ENCODE measurements around the gene ZNF44. TPM values are rescaled to one million over a fixed set of nuclear protein-coding genes. Genes with fewer than 3 reads are reported as not detected.

Gene ZNF44
- total and polyA plus RNA-seq, 2 of the 13 experiments (the other 11 are each of a cell fraction or from before 2014, with no cell fraction given) = 6.9 to 15.7 TPM

DNA sequence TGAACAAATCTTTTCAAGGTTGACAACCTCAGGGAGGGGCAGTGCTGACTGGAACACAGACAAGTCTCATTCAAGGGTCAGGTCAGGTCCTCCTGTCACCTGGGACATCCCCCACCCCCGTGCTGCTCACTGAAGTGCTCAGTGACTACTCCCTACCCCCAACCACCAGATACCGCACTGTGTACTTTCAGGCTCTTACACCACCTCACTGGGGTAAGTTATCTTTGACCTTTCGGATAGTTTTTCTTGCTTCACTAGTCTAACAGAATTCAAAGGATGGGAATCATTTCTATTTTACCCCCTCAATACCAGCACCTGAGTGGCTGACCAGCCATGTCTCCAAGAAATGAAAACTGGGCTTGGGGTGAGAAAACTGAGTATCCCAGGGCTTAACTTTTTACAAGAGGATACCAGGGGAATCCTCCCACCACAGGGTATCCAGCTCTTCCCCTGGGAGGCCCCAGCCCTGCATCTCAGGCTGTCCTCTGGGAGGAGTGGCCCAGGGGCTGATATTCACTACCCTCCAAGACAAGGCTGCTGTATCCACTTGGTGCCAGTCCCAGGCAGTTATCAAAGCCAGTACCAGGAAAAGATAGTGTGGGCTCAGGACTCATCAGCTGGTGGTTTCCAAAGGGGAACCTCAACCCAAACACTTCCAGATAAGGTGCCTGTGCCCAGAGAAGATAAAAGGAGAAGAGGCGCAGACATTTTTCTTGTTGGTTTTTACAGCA lies 36.7 kb upstream of the ZNF44 start (continued):
- TF ChIP-seq, protein P1, sequence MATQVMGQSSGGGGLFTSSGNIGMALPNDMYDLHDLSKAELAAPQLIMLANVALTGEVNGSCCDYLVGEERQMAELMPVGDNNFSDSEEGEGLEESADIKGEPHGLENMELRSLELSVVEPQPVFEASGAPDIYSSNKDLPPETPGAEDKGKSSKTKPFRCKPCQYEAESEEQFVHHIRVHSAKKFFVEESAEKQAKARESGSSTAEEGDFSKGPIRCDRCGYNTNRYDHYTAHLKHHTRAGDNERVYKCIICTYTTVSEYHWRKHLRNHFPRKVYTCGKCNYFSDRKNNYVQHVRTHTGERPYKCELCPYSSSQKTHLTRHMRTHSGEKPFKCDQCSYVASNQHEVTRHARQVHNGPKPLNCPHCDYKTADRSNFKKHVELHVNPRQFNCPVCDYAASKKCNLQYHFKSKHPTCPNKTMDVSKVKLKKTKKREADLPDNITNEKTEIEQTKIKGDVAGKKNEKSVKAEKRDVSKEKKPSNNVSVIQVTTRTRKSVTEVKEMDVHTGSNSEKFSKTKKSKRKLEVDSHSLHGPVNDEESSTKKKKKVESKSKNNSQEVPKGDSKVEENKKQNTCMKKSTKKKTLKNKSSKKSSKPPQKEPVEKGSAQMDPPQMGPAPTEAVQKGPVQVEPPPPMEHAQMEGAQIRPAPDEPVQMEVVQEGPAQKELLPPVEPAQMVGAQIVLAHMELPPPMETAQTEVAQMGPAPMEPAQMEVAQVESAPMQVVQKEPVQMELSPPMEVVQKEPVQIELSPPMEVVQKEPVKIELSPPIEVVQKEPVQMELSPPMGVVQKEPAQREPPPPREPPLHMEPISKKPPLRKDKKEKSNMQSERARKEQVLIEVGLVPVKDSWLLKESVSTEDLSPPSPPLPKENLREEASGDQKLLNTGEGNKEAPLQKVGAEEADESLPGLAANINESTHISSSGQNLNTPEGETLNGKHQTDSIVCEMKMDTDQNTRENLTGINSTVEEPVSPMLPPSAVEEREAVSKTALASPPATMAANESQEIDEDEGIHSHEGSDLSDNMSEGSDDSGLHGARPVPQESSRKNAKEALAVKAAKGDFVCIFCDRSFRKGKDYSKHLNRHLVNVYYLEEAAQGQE (IDR thresholded peaks at IDR 0.05; ENCODE audit: borderline replicate concordance in 1 of 2, low read depth in 1 of 2, low read length in 2 of 2) = no peak
- TF ChIP-seq ZNF558 (CRISPR knock-in tag; IDR thresholded peaks at IDR 0.05; ENCODE audit: borderline replicate concordance) (no peak), PCBP2 (optimal IDR thresholded peaks at IDR 0.05; ENCODE audit: low read depth, low read length, poor library complexity, severe bottlenecking) (no peak), TBL1XR1 (IDR thresholded peaks at IDR 0.05; ENCODE audit: borderline replicate concordance, low read length, partially characterized antibody) (peak; percentile 88), KMT2B (CRISPR knock-in tag; IDR thresholded peaks at IDR 0.05) (peak; percentile 56; the same call in 1 of the 2 replicates), PAX8 (CRISPR knock-in tag; IDR thresholded peaks at IDR 0.05; ENCODE audit: borderline replicate concordance) (no peak), NR2C2 (CRISPR knock-in tag; IDR thresholded peaks at IDR 0.05; ENCODE audit: borderline replicate concordance) (peak; percentile 86), GPN1 (CRISPR knock-in tag; IDR thresholded peaks at IDR 0.05; ENCODE audit: borderline replicate concordance) (no peak), JARID2 (CRISPR knock-in tag; IDR thresholded peaks at IDR 0.05; ENCODE audit: insufficient replicate concordance) (no peak), NR3C1 (CRISPR knock-in tag; IDR thresholded peaks at IDR 0.05) (no peak), GABPB1 (CRISPR knock-in tag; IDR thresholded peaks at IDR 0.05) (no peak; the same call in 1 of the 2 replicates), NFATC3 (CRISPR knock-in tag; IDR thresholded peaks at IDR 0.05) (no peak), ADNP (CRISPR knock-in tag; IDR thresholded peaks at IDR 0.05) (no peak), ASH2L (IDR thresholded peaks at IDR 0.05; ENCODE audit: insufficient read length, low read depth, low read length) (peak; percentile 75), EHMT2 (IDR thresholded peaks at IDR 0.05; ENCODE audit: borderline replicate concordance, low read depth, low read length) (no peak; the same call in 1 of the 2 replicates), NR1H2 (CRISPR knock-in tag; IDR thresholded peaks at IDR 0.05; ENCODE audit: borderline replicate concordance, low read depth) (no peak), ZNF33A (CRISPR knock-in tag; IDR thresholded peaks at IDR 0.05; ENCODE audit: borderline replicate concordance) (no peak)
- TF ChIP-seq, protein P2, sequence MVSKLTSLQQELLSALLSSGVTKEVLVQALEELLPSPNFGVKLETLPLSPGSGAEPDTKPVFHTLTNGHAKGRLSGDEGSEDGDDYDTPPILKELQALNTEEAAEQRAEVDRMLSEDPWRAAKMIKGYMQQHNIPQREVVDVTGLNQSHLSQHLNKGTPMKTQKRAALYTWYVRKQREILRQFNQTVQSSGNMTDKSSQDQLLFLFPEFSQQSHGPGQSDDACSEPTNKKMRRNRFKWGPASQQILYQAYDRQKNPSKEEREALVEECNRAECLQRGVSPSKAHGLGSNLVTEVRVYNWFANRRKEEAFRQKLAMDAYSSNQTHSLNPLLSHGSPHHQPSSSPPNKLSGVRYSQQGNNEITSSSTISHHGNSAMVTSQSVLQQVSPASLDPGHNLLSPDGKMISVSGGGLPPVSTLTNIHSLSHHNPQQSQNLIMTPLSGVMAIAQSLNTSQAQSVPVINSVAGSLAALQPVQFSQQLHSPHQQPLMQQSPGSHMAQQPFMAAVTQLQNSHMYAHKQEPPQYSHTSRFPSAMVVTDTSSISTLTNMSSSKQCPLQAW (CRISPR knock-in tag; IDR thresholded peaks at IDR 0.05) = 0 out of 2 replicates have a peak, but pooled peaks have one; percentile 32
- TF ChIP-seq, protein P3, sequence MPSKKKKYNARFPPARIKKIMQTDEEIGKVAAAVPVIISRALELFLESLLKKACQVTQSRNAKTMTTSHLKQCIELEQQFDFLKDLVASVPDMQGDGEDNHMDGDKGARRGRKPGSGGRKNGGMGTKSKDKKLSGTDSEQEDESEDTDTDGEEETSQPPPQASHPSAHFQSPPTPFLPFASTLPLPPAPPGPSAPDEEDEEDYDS (CRISPR knock-in tag; IDR thresholded peaks at IDR 0.05) = peak; percentile 32; the same call in 1 of the 2 replicates
- TF ChIP-seq, protein P4, sequence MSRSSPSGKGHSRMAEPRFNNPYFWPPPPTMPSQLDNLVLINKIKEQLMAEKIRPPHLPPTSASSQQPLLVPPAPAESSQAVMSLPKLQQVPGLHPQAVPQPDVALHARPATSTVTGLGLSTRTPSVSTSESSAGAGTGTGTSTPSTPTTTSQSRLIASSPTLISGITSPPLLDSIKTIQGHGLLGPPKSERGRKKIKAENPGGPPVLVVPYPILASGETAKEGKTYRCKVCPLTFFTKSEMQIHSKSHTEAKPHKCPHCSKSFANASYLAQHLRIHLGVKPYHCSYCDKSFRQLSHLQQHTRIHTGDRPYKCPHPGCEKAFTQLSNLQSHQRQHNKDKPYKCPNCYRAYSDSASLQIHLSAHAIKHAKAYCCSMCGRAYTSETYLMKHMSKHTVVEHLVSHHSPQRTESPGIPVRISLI (CRISPR knock-in tag; IDR thresholded peaks at IDR 0.05; ENCODE audit: borderline replicate concordance) = peak; percentile 73; the same call in 1 of the 2 replicates
- TF ChIP-seq, protein P5, sequence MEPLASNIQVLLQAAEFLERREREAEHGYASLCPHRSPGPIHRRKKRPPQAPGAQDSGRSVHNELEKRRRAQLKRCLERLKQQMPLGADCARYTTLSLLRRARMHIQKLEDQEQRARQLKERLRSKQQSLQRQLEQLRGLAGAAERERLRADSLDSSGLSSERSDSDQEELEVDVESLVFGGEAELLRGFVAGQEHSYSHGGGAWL (CRISPR knock-in tag; IDR thresholded peaks at IDR 0.05) = no peak

Measured in HepG2 (cell line).